GM18951 (cell line): ENCODE data around the gene MDP1.
A peak's percentile ranks its signal among the peaks of the same experiment; 100 is the strongest.

Experiments
- POLR2A ChIP-seq: IDR thresholded peaks from 4 replicates; pipeline ENCODE4 v1.6.1; 2011; ENCODE audit warnings: mild to moderate bottlenecking; ENCODE audit not compliant: insufficient read length, insufficient read depth; ENCODE audit errors: extremely low read depth
- in situ Hi-C: fragments of 300-500 bp; cut with MboI; formaldehyde crosslinking; loops from one replicate; pipeline ENCODE4 v1.12.0; 2022; ENCODE audit warnings: low sequenced_read_pairs, mixed read lengths, inconsistent platforms; ENCODE audit not compliant: unreplicated experiment

MDP1 gene

DNA sequence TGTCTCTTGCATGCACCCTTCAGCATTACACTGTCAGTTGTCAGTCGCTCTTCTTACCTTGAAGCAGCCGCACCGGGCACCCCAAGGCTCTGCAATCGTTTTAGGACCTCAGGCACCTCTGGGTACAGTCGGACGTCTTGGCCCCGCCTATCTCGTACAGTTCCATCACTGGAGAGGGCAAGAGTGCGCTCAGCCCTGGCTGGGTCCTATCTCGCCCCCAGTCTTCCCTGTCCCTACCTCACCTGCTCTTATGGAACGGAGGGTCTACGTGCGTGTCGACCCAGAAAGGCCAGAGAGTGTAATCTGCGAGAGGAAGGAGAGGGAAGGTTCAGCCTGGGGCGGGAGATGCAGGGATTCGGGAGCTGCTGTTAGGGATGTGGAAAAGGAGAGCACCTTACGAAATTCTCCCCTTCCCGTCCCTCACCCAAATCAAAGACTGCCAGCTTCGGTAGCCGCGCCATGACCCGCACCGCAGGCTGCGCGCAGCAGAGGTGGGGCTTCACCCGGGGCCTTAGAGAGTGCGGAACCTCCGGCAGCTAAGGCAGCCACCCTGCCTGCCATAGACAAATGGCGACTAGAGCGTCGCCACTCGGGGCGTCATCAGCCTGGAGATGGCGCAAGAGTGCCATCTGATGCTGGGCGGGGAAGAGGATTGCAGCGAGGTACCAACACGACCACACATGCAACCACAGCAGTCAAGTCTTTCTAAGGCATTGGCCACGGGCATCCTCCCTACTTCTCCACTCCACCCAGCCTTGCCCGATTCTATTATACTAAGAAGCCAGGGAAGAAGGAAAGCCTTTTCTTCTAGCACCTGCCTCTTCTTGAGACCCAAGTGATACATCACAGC is at the start of gene MDP1:
TSS of gene MDP1 (minus strand) at position 572 of the 850 bp plus-strand sequence. CDS start at position 461, 111 bp downstream.
- TF ChIP-seq POLR2A: peak; percentile 85
- in situ Hi-C loops: no loop called here

DNA sequence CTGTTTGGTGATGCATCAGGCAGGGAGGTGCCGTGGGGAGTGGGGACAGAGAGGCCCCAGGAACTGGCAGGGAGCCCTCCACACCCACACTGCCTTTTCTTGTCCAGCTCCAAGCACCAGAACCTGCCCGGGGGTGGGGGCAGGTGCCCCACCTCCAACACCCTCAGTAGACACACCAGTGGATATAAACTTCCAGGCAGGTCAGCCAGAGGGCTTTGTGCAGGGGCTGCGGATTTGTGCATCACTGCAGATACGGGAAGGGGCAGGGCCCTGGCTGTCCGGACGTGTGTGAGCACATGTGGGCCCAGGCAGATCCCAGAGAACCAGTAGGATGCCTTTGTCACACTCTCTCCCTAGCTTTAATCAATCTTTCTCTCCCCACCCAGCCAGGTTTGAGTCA is 48.4 kb upstream of the MDP1 start:
- TF ChIP-seq POLR2A: no peak
- in situ Hi-C loops: no loop called here

DNA sequence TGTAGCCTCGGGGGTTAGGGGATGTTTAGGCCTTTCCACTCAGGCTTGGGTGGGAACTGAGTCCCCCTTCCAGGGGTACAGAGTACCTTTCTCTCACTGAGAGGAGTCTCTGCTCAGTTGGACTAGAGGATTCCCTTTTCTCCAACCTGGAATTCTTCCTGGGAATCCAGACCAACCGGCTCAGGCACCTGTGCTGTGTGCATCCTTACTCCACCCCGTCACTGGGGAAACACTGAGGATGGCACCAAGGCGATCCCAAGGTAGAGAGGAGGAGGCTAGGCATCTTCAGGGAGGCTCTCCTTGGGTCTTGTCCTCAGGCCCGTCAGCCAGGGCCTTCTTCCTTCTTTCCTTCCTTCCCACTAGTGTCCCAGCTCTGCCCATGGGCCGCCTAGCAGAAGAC is 48.0 kb upstream of the MDP1 start:
- no peak for TF ChIP-seq POLR2A
- in situ Hi-C loops: no loop called here

DNA sequence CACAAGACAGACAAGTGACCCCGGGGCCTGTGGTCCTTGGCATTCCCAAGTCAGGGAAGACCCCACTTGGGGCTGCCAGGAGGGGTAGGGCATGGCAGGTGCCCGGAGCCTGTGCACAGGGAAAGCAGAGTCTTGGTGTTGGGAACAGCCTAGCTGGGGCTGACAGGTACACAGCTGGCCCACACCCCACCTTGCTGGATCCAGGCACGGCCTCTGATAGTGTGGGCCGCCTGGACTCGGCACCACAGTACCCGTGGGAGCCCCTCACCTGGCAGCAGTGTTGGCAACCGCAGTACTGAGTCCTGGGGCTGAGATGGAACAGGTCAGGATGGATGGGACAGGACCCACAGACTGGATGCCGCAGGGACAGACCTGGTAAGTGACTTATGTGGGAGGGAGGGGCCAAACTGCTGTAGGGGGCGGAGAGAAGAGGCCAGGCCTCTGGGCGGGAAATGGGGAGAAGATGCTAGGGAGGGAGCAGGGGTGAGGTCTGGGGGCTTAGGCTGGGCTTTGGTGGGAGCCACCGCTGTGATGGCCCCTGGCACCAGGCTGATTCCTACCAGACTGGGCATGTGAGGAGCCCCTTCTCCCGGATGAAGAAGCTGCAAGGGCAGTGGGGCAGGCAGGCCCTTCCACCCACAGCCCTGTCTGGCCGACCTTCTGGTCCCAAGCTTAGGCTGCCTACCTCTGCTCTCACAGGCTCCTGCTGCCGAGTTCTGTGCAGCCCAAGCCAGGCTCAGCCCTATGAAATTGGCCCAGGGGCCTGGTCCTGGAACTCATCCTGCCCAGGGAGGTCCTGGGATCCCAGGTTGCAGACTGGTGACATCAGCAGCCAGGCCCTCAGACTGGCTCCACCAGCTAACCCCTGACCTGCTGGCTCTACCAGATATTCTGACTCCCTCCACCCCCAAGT is 47.2 kb upstream of the MDP1 start, which contains the start of gene TGM1:
TSS of gene TGM1 (minus strand) at position 357 of the 913 bp plus-strand sequence. CDS start 825 bp downstream, outside the sequence.
- in situ Hi-C loops: no loop called here
- no peak for TF ChIP-seq POLR2A

DNA sequence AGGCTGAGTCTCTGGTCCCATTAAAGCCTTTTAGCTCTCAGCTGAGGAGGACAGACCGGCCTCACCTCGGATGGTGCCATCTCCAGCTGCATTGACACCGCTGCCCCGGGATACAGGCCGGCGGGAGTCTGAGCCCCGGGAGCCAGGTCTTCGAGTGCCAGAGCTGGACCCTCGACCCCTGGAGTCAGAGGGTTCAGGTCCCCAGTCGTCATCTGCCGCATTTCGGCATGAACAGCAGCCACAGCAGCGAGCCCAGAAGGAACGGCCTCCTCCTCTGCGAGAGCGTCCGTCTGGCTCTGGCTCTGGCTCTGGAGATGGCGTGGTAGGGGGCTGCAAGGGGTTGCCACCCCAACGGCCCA is 46.1 kb upstream of the MDP1 start:
- in situ Hi-C loops: no loop called here
- TF ChIP-seq POLR2A: no peak

DNA sequence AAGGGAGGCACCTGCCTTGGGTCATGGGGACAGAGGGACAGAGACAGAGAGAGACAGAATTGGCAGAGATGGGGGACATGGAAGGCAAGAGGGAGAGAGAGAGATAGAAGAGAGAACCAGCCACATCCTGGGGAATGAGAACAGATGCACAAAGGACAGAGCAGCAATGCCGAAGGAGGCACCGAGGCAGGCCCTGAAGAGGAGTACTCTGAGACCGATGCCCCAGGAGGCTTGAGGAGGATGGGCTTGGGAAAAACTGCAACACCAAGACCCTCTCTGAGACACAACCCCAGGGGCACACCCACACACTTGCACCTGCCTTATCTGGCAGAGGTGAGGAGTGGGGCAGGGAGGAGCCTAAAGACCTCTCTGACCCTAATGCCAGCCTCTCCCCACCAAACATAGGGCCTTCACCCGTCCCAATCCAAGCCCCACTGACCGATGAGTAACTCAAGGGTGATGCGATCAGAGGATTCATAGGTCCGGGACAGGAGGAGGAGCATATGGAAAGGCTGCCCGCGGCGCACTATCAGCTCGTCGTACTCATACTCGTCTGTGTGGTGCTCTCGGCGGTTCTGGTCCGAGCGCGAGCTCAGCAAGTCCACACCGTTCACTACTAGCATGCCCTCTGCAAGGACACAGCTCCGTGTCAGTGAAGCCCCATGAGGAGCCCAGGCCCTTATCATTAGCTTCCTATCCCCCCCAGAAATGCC is 45.5 kb upstream of the MDP1 start:
- no peak for TF ChIP-seq POLR2A
- in situ Hi-C loops: no loop called here

DNA sequence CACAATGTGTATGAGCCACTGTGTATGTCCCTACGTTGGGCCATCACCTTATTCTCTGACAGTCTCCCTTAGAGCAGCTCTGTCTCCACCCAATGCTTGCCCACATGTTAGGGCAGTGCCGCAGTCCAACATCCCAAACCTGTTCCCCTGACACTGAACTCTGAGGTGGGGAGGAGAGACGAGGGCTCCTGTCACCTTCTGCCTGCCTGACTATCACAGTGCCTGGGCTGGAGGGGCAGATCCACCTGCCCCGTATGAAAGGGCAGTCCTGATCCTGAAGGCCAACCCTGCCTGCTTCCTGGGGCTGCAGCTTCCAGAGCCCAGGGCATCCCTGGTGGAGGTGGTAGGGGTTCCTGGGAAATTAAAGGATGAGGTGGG is 44.9 kb upstream of the MDP1 start:
- in situ Hi-C loops: no loop called here
- TF ChIP-seq POLR2A: no peak

DNA sequence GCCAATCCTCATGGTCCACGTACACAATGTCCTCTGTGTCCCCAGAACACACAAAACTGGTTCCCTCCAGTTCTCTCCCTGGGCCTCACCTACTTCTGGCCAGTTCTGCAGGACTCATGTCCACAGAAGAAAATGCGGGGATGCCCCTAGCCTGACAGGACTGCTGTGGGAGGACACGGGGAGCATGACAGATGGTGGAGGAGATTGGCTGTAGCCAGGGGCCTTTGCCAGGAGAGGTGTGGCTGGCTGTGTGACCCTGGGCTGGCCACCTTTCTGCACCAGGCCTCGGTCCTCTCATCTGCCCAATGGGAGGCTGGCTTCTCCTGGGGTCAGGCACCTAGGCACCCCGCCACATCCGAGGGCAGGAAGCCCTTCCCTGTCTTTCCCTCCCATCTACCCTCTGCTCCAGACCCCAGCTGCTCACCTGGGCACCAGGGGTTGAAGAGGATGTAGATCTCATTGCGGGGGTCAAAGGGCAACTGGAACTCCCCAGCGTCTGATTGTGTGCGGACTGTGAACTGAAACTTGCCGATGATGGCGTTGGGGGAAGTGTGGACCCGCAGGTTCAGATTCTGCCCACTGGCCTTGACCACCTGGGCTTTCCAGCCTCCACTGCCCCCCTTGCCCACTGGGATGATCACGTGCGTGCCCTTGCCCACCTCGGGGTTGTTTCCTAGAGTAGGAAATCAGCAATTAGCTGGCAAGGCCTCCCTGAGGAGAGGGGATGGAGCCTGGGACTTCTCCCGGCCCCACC is 44.3 kb upstream of the MDP1 start:
- in situ Hi-C loops: no loop called here
- no peak for TF ChIP-seq POLR2A

DNA sequence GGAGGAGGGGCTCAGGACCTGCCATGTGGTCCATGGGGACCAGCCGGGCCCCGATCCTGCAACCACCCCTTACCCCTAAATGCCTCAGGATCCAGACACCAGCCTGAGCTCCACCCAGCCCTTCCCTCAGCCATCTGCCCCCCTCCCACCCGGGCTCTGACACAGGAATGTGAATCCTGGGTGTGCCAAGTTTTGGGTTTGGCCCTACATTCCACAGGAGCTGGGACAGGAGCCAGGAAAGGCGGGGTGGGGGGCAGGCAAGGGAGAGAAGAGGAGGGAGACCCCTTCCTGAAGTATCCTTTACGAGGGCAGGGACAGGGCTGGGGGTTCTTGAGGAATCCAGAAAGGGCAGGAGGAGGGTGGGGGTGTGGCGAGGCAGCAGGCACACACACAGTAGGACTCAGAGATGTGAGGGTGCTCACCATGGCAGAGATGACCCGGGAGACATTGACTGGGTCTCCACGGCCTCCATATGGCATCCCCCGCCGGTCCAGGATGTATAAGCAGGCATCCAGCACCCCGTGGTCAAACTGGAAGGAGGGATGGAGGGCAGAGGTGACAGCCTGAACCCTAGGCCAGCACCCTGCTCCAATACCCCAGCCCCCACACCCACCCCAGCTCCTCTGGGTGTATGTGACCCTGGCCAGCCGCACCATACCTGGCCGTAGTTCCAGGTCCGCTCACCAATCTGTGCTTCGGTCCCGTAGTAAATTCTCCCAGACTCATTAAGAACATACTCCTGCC is 43.6 kb upstream of the MDP1 start:
- TF ChIP-seq POLR2A: no peak
- in situ Hi-C loops: no loop called here

DNA sequence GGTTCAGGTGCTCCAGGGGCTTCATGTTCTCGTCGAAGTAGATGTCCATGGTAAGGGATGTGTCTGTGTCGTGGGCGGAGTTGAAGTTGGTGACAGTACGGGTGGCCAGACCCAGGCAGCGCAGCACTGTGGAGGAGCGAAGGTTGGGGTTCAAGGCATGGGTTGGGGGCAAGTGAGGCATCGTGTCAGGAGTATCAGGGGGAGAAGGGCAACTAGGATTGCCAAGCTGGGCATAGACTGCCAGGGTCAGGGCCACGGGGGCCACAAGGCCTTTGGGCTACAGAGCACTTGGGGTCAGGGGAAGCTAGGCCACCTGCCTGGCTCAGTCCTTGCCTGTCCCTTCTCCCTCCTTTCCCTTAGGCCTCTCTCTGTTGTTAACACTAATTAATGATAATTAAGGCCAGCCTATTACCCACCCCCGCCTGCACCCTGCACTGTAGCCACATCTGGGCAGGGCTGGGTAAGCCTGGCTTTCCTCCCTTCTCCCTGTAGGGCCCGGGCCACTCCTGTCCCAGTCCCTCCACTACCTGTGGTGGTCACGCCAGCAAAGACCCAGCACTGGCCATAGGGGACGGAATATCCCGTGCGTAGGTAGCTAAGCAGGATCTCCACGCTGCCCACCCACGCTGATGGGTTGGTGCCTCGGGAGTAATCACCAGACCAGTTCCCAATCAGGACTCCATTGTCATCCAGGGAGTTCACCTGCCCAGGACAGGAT is 42.8 kb upstream of the MDP1 start:
- no peak for TF ChIP-seq POLR2A

DNA sequence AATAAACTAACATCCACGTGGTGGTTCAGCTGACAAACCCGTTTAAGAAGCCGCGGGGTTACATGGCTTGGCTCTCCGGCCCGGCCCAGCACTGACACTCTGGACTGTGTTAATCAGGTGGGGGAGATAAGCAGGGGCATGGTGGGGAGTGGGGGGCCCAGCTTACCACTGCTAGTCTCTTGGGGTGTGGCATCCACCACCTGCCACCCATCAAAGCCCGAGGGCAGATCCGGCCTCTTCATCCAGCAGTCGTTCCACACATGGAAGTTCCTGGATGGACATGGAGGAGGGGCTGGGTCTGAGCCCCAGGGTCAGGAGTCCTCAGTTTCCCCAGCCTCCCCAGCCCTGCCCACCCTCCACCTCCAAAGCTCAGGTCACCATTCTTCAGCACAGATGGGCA is 42.3 kb upstream of the MDP1 start:
- TF ChIP-seq POLR2A: no peak
- in situ Hi-C loops: no loop called here

More for the DNA sequence above, 42.8 kb upstream of the MDP1 start:
- in situ Hi-C loops: no loop called here
